Activated B cell treated with CpG ODN at 0.5 μM for 24 hours (primary cell): Measurements from ENCODE around the gene TRAF1. TPM values are rescaled to one million over a fixed set of nuclear protein-coding genes. Genes with fewer than 3 reads are reported as not detected.
A peak's percentile ranks its signal among the peaks of the same experiment; 100 is the strongest.

ENCODE experiments used
- ATAC-seq: fragments of 200-7000 bp; cut with Tn5 transposase; one replicate; pipeline ENCODE4 v1.10.0; 2021; ENCODE audit warnings: low read depth, mild to moderate bottlenecking, moderate library complexity
- CTCF ChIA-PET: fragments of 350-600 bp; sonication (Branson Sonifier 250); formaldehyde crosslinking; loops from one replicate; lab custom pipeline; 2021; ENCODE audit warnings: antibody characterized with exemption; lab: Charles Lee
- POLR2A ChIA-PET: fragments of 350-600 bp; sonication (Branson Sonifier 250); formaldehyde crosslinking; loops from one replicate; lab custom pipeline; 2021; ENCODE audit warnings: antibody characterized with exemption; lab: Charles Lee
- DNase-seq: peaks from one replicate; pipeline ENCODE4 v3.0.0; 2022
- H3K27ac Mint-ChIP-seq: one replicate; pipeline ENCODE4 v1.8.0; 2020; ENCODE audit warnings: mixed read lengths
- H3K27me3 Mint-ChIP-seq: one replicate; pipeline ENCODE4 v1.8.0; 2021; ENCODE audit warnings: mixed read lengths
- H3K36me3 Mint-ChIP-seq: one replicate; pipeline ENCODE4 v1.8.0; 2021; ENCODE audit warnings: low read depth, mixed read lengths
- H3K4me1 Mint-ChIP-seq: one replicate; pipeline ENCODE4 v1.8.0; 2021; ENCODE audit warnings: mixed read lengths
- H3K4me3 Mint-ChIP-seq: one replicate; pipeline ENCODE4 v1.8.0; 2020; ENCODE audit warnings: mild to moderate bottlenecking, mixed read lengths
- H3K9me3 Mint-ChIP-seq: one replicate; pipeline ENCODE4 v1.8.0; 2020; ENCODE audit warnings: mixed read lengths
- intact Hi-C: fragments of 100-400 bp; cut with micrococcal nuclease; formaldehyde crosslinking; loops from one replicate; pipeline ENCODE4 v1.15.1; 2024
- total RNA-seq: library from RNA; stranded (reverse); gene quantifications from 2 replicates; pipeline ENCODE4 v1.2.3, GENCODE V29; 2022
- TF ChIP-seq, protein P1 (sequence below): fragments of 200-600 bp; IDR thresholded peaks from one replicate; pipeline ENCODE4 v1.8.0; 2022; ENCODE audit warnings: antibody characterized with exemption, mild to moderate bottlenecking

The TRAF1 gene
- total RNA-seq, 1 donor from 2014 or later, result 130 TPM

DNA sequence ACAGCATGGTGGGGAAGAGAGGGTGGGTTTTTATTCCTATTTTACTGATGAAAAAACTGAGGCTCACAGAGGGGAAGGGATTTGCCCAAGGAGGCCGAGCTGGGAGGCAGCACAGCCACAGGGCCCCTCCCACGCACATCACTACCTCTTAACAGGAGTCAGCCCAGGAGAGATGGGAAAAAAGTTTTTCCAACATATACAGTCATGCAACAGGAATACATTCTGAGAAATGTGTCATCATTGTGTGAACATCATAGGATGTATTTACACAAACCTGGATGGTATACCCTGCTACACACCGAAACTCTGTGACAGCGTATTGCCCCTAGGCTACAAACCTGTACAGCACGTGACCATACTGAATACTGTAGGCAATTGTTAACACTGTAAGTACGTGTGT, 11.6 kb downstream of the TRAF1 start:
- DNase-seq, result no peak
- ChIA-PET POLR2A (no interaction called here), CTCF (no interaction called here)
- peaks cover 56% of the 10 kb centered on the region for H3K4me1 Mint-ChIP-seq
- TF ChIP-seq, protein P1, sequence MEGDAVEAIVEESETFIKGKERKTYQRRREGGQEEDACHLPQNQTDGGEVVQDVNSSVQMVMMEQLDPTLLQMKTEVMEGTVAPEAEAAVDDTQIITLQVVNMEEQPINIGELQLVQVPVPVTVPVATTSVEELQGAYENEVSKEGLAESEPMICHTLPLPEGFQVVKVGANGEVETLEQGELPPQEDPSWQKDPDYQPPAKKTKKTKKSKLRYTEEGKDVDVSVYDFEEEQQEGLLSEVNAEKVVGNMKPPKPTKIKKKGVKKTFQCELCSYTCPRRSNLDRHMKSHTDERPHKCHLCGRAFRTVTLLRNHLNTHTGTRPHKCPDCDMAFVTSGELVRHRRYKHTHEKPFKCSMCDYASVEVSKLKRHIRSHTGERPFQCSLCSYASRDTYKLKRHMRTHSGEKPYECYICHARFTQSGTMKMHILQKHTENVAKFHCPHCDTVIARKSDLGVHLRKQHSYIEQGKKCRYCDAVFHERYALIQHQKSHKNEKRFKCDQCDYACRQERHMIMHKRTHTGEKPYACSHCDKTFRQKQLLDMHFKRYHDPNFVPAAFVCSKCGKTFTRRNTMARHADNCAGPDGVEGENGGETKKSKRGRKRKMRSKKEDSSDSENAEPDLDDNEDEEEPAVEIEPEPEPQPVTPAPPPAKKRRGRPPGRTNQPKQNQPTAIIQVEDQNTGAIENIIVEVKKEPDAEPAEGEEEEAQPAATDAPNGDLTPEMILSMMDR, result no peak
- H3K27ac Mint-ChIP-seq, result no peak overlapping the region
- ATAC-seq, result no peak
- H3K27me3 Mint-ChIP-seq, result no peaks in the 10 kb centered on the region
- peaks cover 94% of the 10 kb centered on the region for H3K36me3 Mint-ChIP-seq
- intact Hi-C loops, result no loop called here
- no peaks in the 10 kb centered on the region for H3K9me3 Mint-ChIP-seq
- no peak overlapping the region for H3K4me3 Mint-ChIP-seq

DNA sequence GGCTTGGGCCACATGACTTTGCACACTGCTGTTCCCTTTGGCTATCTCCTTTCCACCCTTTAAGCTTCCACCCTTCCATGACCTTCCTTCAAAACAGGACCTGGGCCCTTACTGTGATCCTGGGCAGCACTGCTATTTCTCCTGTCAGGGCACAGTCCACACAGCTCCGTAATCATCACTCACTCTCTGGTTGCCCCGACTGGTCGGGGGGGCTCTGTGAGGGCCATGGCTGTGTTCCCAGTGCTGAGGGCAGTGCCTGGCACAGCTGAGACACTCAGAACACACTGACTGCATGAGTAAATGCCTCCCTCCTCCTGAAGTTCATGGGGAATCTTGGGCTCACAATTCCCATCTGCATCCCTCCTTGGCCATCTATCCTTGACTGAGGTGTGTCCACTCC, 12.2 kb downstream of the TRAF1 start:
- peaks cover 53% of the 10 kb centered on the region for H3K4me1 Mint-ChIP-seq
- no peak for DNase-seq
- CTCF ChIA-PET, result no interaction called here
- POLR2A ChIA-PET, result no interaction called here
- H3K27me3 Mint-ChIP-seq, result no peaks in the 10 kb centered on the region
- no peak for ATAC-seq
- no peak overlapping the region for H3K4me3 Mint-ChIP-seq
- peaks cover 92% of the 10 kb centered on the region for H3K36me3 Mint-ChIP-seq
- intact Hi-C loops, result no loop called here
- TF ChIP-seq, protein P1, result no peak
- H3K27ac Mint-ChIP-seq, result no peak overlapping the region
- H3K9me3 Mint-ChIP-seq, result no peaks in the 10 kb centered on the region

DNA sequence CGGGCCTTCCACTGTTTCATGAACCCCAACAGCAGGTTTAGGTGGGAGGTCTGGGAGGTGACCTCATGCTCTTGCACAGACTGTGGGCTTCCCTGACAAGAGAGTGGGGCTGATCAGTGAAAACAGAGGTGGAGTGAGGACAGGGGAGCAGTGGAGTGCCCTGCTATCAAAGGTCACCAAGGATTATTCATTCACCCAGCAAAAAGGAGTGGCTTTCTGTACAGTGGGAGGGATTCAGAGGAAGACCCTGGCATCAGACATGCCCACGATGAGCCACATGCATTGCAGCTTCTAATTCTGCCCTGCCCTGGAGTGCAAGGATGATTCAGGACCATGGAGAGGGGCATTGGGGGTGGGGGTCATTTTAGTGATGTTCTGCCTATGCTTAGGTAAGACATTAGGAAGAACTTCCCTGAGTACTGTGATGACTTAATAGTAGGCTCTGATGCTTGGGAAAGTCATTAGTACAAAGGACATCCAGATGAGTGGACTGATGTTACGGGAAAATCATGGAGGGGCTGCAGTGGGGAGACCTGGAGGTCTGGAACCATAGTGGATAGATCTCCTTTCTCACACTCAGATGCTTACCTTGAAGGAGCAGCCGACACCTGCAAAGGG, 12.8 kb downstream of the TRAF1 start:
- H3K36me3 Mint-ChIP-seq, result peaks cover 93% of the 10 kb centered on the region
- DNase-seq (no peak), ATAC-seq (no peak)
- no peak overlapping the region for H3K4me3 Mint-ChIP-seq
- ChIA-PET CTCF (interaction anchor here (1.1 kb wide), 1 partner anchor 10 kb away, joined by 3 read pairs; no protein-coding TSS in a partner anchor), POLR2A (interaction anchor here (1.0 to 1.2 kb wide), 2 partner anchors 18 to 20 kb away, joined by 3 to 5 read pairs; no protein-coding TSS in a partner anchor)
- no peak overlapping the region for H3K27ac Mint-ChIP-seq
- intact Hi-C loops, result no loop called here
- H3K27me3 Mint-ChIP-seq, result no peaks in the 10 kb centered on the region
- no peaks in the 10 kb centered on the region for H3K9me3 Mint-ChIP-seq
- peaks cover 51% of the 10 kb centered on the region for H3K4me1 Mint-ChIP-seq
- TF ChIP-seq, protein P1, result no peak

DNA sequence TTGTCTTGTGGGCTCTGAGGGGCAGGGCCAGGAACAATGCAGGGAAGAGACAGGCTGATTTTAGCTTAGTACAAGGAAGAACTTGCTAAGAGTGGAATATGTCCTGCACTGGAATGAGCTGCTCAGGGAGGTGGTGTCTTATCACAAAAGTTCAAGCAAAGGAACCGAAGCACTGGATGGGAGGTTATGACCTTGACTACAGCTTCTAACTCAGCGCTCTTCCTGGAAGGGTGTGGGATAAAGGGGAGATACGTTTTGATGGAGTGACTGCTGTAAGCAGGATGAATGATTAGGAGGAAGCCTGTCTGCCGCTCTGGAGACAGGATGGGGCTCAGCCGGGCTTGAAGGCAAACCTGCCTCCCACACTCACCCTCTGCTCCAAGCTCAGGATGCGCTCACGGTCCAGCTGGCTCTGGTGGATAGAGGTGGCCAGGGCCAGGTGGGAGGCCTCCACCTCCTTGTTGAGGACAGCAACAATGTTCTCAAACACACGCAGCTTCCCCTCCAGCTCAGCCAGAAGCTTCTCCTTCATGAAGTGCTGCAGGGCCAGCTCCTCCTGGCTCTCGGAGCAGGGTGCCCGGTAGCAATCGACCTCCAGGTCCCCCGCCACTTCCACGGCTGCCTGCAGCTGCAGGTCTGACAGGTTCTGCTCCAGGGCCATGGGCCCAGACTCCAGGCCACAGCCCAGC, 13.5 kb downstream of the TRAF1 start:
- H3K36me3 Mint-ChIP-seq, result peaks cover 92% of the 10 kb centered on the region
- TF ChIP-seq, protein P1, result no peak
- ATAC-seq, result no peak
- DNase-seq, result no peak
- H3K27me3 Mint-ChIP-seq, result no peaks in the 10 kb centered on the region
- no peaks in the 10 kb centered on the region for H3K9me3 Mint-ChIP-seq
- CTCF ChIA-PET, result interaction anchor here (1.1 kb wide), 1 partner anchor 9 kb away, joined by 3 read pairs; no protein-coding TSS in a partner anchor
- peaks cover 47% of the 10 kb centered on the region for H3K4me1 Mint-ChIP-seq
- no peak overlapping the region for H3K27ac Mint-ChIP-seq
- intact Hi-C loops, result no loop called here
- POLR2A ChIA-PET, result interaction anchor here (1.0 to 1.2 kb wide), 2 partner anchors 18 to 20 kb away, joined by 3 to 5 read pairs; no protein-coding TSS in a partner anchor
- H3K4me3 Mint-ChIP-seq, result no peak overlapping the region

DNA sequence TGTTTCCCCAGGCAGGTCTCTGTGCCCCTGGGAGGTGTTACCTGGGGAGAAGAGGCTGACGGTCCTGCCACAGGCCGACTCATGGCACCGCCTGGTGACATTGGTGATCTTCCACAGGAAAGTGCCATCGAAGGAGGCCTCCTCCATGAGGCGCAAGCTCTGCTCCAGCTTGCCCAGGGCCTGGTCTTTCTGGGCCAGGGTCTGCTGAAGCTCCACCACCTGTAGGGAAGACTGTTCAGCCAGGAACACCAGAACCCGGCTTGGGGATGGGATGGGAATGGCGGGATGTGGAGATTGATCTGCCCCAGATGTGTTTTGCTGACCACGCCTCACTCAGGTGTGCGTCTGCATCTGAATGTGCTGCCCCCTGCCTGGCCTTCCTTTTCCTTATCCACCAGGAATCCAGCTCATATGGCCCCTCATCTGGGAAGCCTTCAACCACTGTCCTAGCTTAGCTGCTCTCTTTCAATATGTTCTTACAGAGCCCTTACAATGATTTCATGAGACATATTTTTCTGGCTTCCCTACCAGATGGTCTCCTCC, 15.2 kb downstream of the TRAF1 start:
- ChIA-PET CTCF (interaction anchor here (1.2 kb wide), 1 partner anchor 9 kb away, joined by 3 read pairs; no protein-coding TSS in a partner anchor), POLR2A (interaction anchor here (0.6 to 2.7 kb wide), 4 partner anchors 9 to 162 kb away, joined by 3 to 11 read pairs (median 6); partner anchors contain the start of gene TRAF1)
- peak overlapping the region; percentile 50 for H3K27ac Mint-ChIP-seq
- H3K4me1 Mint-ChIP-seq, result peaks cover 44% of the 10 kb centered on the region
- DNase-seq (no peak), ATAC-seq (no peak)
- intact Hi-C loops, result no loop called here
- no peaks in the 10 kb centered on the region for H3K9me3 Mint-ChIP-seq
- TF ChIP-seq, protein P1, result no peak
- H3K4me3 Mint-ChIP-seq, result no peak overlapping the region
- H3K36me3 Mint-ChIP-seq, result peaks cover 92% of the 10 kb centered on the region
- H3K27me3 Mint-ChIP-seq, result no peaks in the 10 kb centered on the region
